Measurements from ENCODE around the gene FGF23. TPM values are rescaled to one million over a fixed set of nuclear protein-coding genes. Genes with fewer than 3 reads are reported as not detected.
A peak's percentile ranks its signal among the peaks of the same experiment; 100 is the strongest.
"Not testable (repeated sequence)": the region's sequence is repeated elsewhere in the genome, so short reads cannot be mapped to it uniquely, and the experiment has no call there.

Gene FGF23
- not detected in 2 replicates for total RNA-seq

GRCh38 chr12:4379405-4379804, at the start of gene FGF23:
TSS of gene FGF23 (minus strand) at chr12:4379712. CDS start at chr12:4379582, 130 bp downstream.
- DNase-seq: peak; percentile 19

- no peak for DNase-seq
Observed at GRCh38 chr12:4424422-4424821, 44.9 kb upstream of the FGF23 start.

GRCh38 chr12:4423528-4424195, 44.1 kb upstream of the FGF23 start:
- no peak for DNase-seq

- DNase-seq: no peak
Observed at GRCh38 chr12:4422985-4423384, 43.5 kb upstream of the FGF23 start.

GRCh38 chr12:4421590-4422031, 42.1 kb upstream of the FGF23 start:
- DNase-seq: peak; percentile 65

- no peak for DNase-seq
Observed at GRCh38 chr12:4420138-4420670, 40.7 kb upstream of the FGF23 start.

- DNase-seq: no peak
Observed at GRCh38 chr12:4418913-4419312, 39.4 kb upstream of the FGF23 start.

GRCh38 chr12:4417936-4418335, 38.4 kb upstream of the FGF23 start:
- DNase-seq: no peak

GRCh38 chr12:4417455-4417854, 37.9 kb upstream of the FGF23 start:
- no peak for DNase-seq

GRCh38 chr12:4416276-4416675, 36.8 kb upstream of the FGF23 start:
- DNase-seq: no peak

GRCh38 chr12:4412465-4412864, 33.0 kb upstream of the FGF23 start:
- no peak for DNase-seq

GRCh38 chr12:4412056-4412455, 32.5 kb upstream of the FGF23 start:
- no peak for DNase-seq

GRCh38 chr12:4407136-4407535, 27.6 kb upstream of the FGF23 start:
- DNase-seq: no peak

GRCh38 chr12:4404877-4405637, 25.5 kb upstream of the FGF23 start:
- not testable (repeated sequence) for DNase-seq

- no peak for DNase-seq
Observed at GRCh38 chr12:4402996-4403395, 23.5 kb upstream of the FGF23 start.

- DNase-seq: no peak
Observed at GRCh38 chr12:4401117-4401516, 21.6 kb upstream of the FGF23 start.

- DNase-seq: no peak
Observed at GRCh38 chr12:4395818-4396217, 16.3 kb upstream of the FGF23 start.

GRCh38 chr12:4393211-4393610, 13.7 kb upstream of the FGF23 start:
- no peak for DNase-seq

- peak; percentile 43 for DNase-seq
Observed at GRCh38 chr12:4392223-4392742, 12.8 kb upstream of the FGF23 start.

GRCh38 chr12:4388662-4389061, 9.2 kb upstream of the FGF23 start:
- no peak for DNase-seq

GRCh38 chr12:4388032-4388431, 8.5 kb upstream of the FGF23 start:
- no peak for DNase-seq

- no peak for DNase-seq
Observed at GRCh38 chr12:4387607-4388006, 8.1 kb upstream of the FGF23 start.

GRCh38 chr12:4386801-4387200, 7.3 kb upstream of the FGF23 start:
- DNase-seq: no peak
